HepG2 (cell line): ENCODE results near the gene RNF114. TPM values are rescaled to one million over a fixed set of nuclear protein-coding genes. Genes with fewer than 3 reads are reported as not detected.
A peak's percentile ranks its signal among the peaks of the same experiment; 100 is the strongest.

ENCODE experiments used
- ATF6 ChIP-seq: sonication (generic); formaldehyde crosslinking; conservative IDR thresholded peaks from 2 replicates; pipeline ENCODE4 v1.4.0; 2020; ENCODE audit warnings: missing genetic modification reagents
- ATF7 ChIP-seq, 2 experiments: fragments of 450-650 bp in 1 of 2; sonication (generic) in 1 of 2; formaldehyde crosslinking in 1 of 2; IDR thresholded peaks; 2 replicates each; pipeline versions ENCODE4 v1.4.0 to v1.6.1; 2016 to 2020; ENCODE audit warnings: antibody characterized with exemption in 1 of 2, mild to moderate bottlenecking in 1 of 2, missing genetic modification reagents in 1 of 2
- ATF7-NPFF ChIP-seq: sonication (generic); formaldehyde crosslinking; IDR thresholded peaks from 2 replicates; pipeline ENCODE4 v1.8.1; 2023; ENCODE audit warnings: mild to moderate bottlenecking, low read depth, missing genetic modification reagents, moderate library complexity
- DDIT3 ChIP-seq: sonication (generic); formaldehyde crosslinking; IDR thresholded peaks from 2 replicates; pipeline ENCODE4 v1.4.0; 2020; ENCODE audit warnings: mild to moderate bottlenecking, missing genetic modification reagents
- EED ChIP-seq: sonication (generic); formaldehyde crosslinking; IDR thresholded peaks from 2 replicates; pipeline ENCODE4 v1.5.0; 2020; ENCODE audit warnings: mild to moderate bottlenecking, missing genetic modification reagents
- HMG20A ChIP-seq: IDR thresholded peaks from 2 replicates; pipeline ENCODE4 v1.6.1; 2016; ENCODE audit warnings: borderline replicate concordance
- HMGXB4 ChIP-seq, 2 experiments: sonication (generic) in 1 of 2; formaldehyde crosslinking in 1 of 2; IDR thresholded peaks; 2 replicates each; pipeline versions ENCODE4 v1.4.0 to v1.6.1; 2018 to 2020; ENCODE audit warnings: missing genetic modification reagents in 2 of 2, borderline replicate concordance in 1 of 2, low read depth in 1 of 2, mild to moderate bottlenecking in 1 of 2, missing biosample characterization in 1 of 2
- HNRNPH1 ChIP-seq: fragments of 200-400 bp; formaldehyde crosslinking; optimal IDR thresholded peaks from 2 replicates; pipeline ENCODE3; 2017; ENCODE audit warnings: mild to moderate bottlenecking, low read depth, low read length
- NCOA2 ChIP-seq: sonication (generic); formaldehyde crosslinking; IDR thresholded peaks from 2 replicates; pipeline ENCODE4 v1.8.0; 2022; ENCODE audit warnings: inconsistent platforms
- NONO ChIP-seq, 2 experiments: fragments of 450-650 bp in 1 of 2; sonication (generic) in 1 of 2; formaldehyde crosslinking in 1 of 2; IDR thresholded peaks in 1 of 2; conservative IDR thresholded peaks in 1 of 2; 2 replicates each; pipeline versions ENCODE4 v1.6.1 to v1.8.0; 2017 to 2022; ENCODE audit warnings: mild to moderate bottlenecking in 1 of 2, missing genetic modification reagents in 1 of 2, moderate library complexity in 1 of 2
- NR2F2 ChIP-seq: IDR thresholded peaks from 2 replicates; pipeline ENCODE4 v1.6.1; 2012; ENCODE audit warnings: low read depth, inconsistent platforms, borderline replicate concordance
- PHF20 ChIP-seq: sonication (generic); formaldehyde crosslinking; IDR thresholded peaks from 2 replicates; pipeline ENCODE4 v1.5.0; 2020; ENCODE audit warnings: mild to moderate bottlenecking, missing genetic modification reagents
- POLR2AphosphoS5 ChIP-seq: IDR thresholded peaks from 2 replicates; pipeline ENCODE4 v1.6.1; 2012; ENCODE audit warnings: low read depth, low read length
- POLR2G ChIP-seq: fragments of 200-400 bp; formaldehyde crosslinking; IDR thresholded peaks from 2 replicates; pipeline ENCODE4 v1.6.1; 2018; ENCODE audit warnings: mild to moderate bottlenecking, low read depth, low read length, moderate library complexity
- RBAK ChIP-seq: sonication (generic); formaldehyde crosslinking; IDR thresholded peaks from 2 replicates; pipeline ENCODE4 v1.5.1; 2020; ENCODE audit warnings: mild to moderate bottlenecking, missing genetic modification reagents
- U2AF1 ChIP-seq: fragments of 200-400 bp; formaldehyde crosslinking; optimal IDR thresholded peaks from 2 replicates; pipeline ENCODE3; 2017; ENCODE audit warnings: mild to moderate bottlenecking, low read depth, low read length
- WIZ ChIP-seq: sonication (generic); formaldehyde crosslinking; IDR thresholded peaks from 2 replicates; pipeline ENCODE4 v1.5.1; 2020; ENCODE audit warnings: mild to moderate bottlenecking, missing genetic modification reagents
- ZBTB7A ChIP-seq: sonication (generic); formaldehyde crosslinking; IDR thresholded peaks from 2 replicates; pipeline ENCODE4 v1.8.0; 2022; ENCODE audit warnings: mild to moderate bottlenecking, missing genetic modification reagents
- ZNF138 ChIP-seq: sonication (generic); formaldehyde crosslinking; IDR thresholded peaks from 2 replicates; pipeline ENCODE4 v1.5.0; 2020; ENCODE audit warnings: mild to moderate bottlenecking, low read depth, missing genetic modification reagents
- ZNF235 ChIP-seq: sonication (generic); formaldehyde crosslinking; IDR thresholded peaks from 2 replicates; pipeline ENCODE4 v1.8.1; 2023; ENCODE audit warnings: mild to moderate bottlenecking, missing genetic modification reagents, borderline replicate concordance
- ZNF510 ChIP-seq: sonication (generic); formaldehyde crosslinking; IDR thresholded peaks from 2 replicates; pipeline ENCODE4 v1.4.0; 2020; ENCODE audit warnings: low read depth, mild to moderate bottlenecking, missing genetic modification reagents
- ZNF556 ChIP-seq: sonication (generic); formaldehyde crosslinking; IDR thresholded peaks from 2 replicates; pipeline ENCODE4 v1.4.0; 2020; ENCODE audit warnings: mild to moderate bottlenecking, missing genetic modification reagents, borderline replicate concordance
- ZNF615 ChIP-seq: sonication (generic); formaldehyde crosslinking; IDR thresholded peaks from 2 replicates; pipeline ENCODE4 v1.5.0; 2020; ENCODE audit warnings: mild to moderate bottlenecking, missing genetic modification reagents, borderline replicate concordance
- ZNF83 ChIP-seq: sonication (generic); formaldehyde crosslinking; IDR thresholded peaks from 2 replicates; pipeline ENCODE4 v1.4.0; 2020; ENCODE audit warnings: missing genetic modification reagents, mild to moderate bottlenecking, borderline replicate concordance
- ZNF839 ChIP-seq: sonication (generic); formaldehyde crosslinking; IDR thresholded peaks from 2 replicates; pipeline ENCODE4 v1.4.0; 2020; ENCODE audit warnings: missing genetic modification reagents, mild to moderate bottlenecking, borderline replicate concordance
- ZNF891 ChIP-seq: sonication (generic); formaldehyde crosslinking; IDR thresholded peaks from 2 replicates; pipeline ENCODE4 v1.5.0; 2020; ENCODE audit warnings: mild to moderate bottlenecking, missing genetic modification reagents
- polyA plus RNA-seq, 8 experiments: library from polyadenylated mRNA; depleted of rRNA in 3 of 8; stranded (reverse) in 7 of 8; unstranded in 1 of 8; fragments of >200 nt; fragmentation: Illumina TruSeq in 4 of 8; extraction: Trizol in 4 of 8; gene quantifications; 2 replicates each; pipeline versions ENCODE4 v1.2.1 to v1.2.3, GENCODE V29; 2011 to 2016; ENCODE audit warnings: low read depth in 4 of 8, missing spikeins in 1 of 8, mixed read lengths in 1 of 8; ENCODE audit not compliant: insufficient read depth in 1 of 8
- total RNA-seq, 5 experiments: library from RNA; depleted of rRNA; stranded (reverse); fragments of >200 nt; fragmentation: Illumina TruSeq; extraction: Trizol; gene quantifications; 2 replicates each; pipeline ENCODE4 v1.2.3, GENCODE V29; 2016; ENCODE audit warnings: low read depth in 1 of 5

Gene RNF114
- total and polyA plus RNA-seq, 2 of the 13 experiments (the other 11 are each of a cell fraction or from before 2014, with no cell fraction given): 119 to 126 TPM

- TF ChIP-seq NR2F2 (no peak; the same call in 1 of the 2 replicates), U2AF1 (no peak), ATF6 (0 out of 2 replicates have a peak, but pooled peaks have one; percentile 85), ZNF556 (peak; percentile 77; the same call in 1 of the 2 replicates), ZNF235 (CRISPR knock-in tag) (peak; percentile 97), DDIT3 (CRISPR knock-in tag) (no peak), HMGXB4 (CRISPR knock-in tag; IDR thresholded peaks at IDR 0.05; ENCODE audit: borderline replicate concordance in 1 of 2, low read depth in 1 of 2) (peak in 1 of 2 experiments; percentile 70), WIZ (CRISPR knock-in tag) (no peak; the same call in 1 of the 2 replicates), POLR2AphosphoS5 (peak; percentile 62; the same call in 1 of the 2 replicates), ZNF138 (peak; percentile 89; the same call in 1 of the 2 replicates), EED (CRISPR knock-in tag) (peak; percentile 93), NONO (IDR thresholded peaks at IDR 0.05) (no peak), NONO (CRISPR knock-in tag; conservative IDR thresholded peaks at IDR 0.05) (peak; percentile 91), ZBTB7A (CRISPR knock-in tag) (peak; percentile 71; the same call in 1 of the 2 replicates), ZNF510 (CRISPR knock-in tag) (no peak), HMG20A (CRISPR knock-in tag) (no peak), NCOA2 (peak; percentile 59), ZNF83 (CRISPR knock-in tag) (peak; percentile 95; the same call in 1 of the 2 replicates), ZNF839 (CRISPR knock-in tag) (peak; percentile 100), ZNF615 (CRISPR knock-in tag) (no peak), RBAK (CRISPR knock-in tag) (peak; percentile 23; the same call in 1 of the 2 replicates), POLR2G (peak; percentile 88), HNRNPH1 (no peak), ATF7 (IDR thresholded peaks at IDR 0.05) (peak; percentile 85), ATF7 (CRISPR knock-in tag; IDR thresholded peaks at IDR 0.05) (peak; percentile 93), ATF7-NPFF (CRISPR knock-in tag) (peak; percentile 60), PHF20 (peak; percentile 93), ZNF891 (peak; percentile 89; the same call in 1 of the 2 replicates)
Observed at GRCh38 chr20:49915380-49916145, 20.6 kb upstream of the RNF114 start, which contains the start of gene SPATA2 (continued).
